ENCODE results near the gene TLR5.

TLR5 gene

GRCh38 chr1:223062177-223062576, 80.9 kb downstream of the TLR5 start:
- DNase-seq, result no peak

- DNase-seq, result no peak
Observed at GRCh38 chr1:223059526-223059925, 83.5 kb downstream of the TLR5 start.
